Ecto neural progenitor cell (in vitro differentiated cells): Measurements from ENCODE around the gene SPANXN1.
"Not testable (repeated sequence)": the region's sequence is repeated elsewhere in the genome, so short reads cannot be mapped to it uniquely, and the experiment has no call there.

ENCODE experiments used
- DNase-seq: peaks from one replicate; pipeline ENCODE4 v3.0.0-alpha.2; 2018; ENCODE audit warnings: low spot score

SPANXN1 gene

GRCh38 chrX:145247203-145247602 lies at the start of gene SPANXN1:
Gene SPANXN1 (plus strand): TSS chrX:145247503. CDS start chrX:145247587, 84 bp downstream.
- DNase-seq = not testable (repeated sequence)

- no peak for DNase-seq
Observed at GRCh38 chrX:145199078-145199477, 48.2 kb upstream of the SPANXN1 start.

DNA sequence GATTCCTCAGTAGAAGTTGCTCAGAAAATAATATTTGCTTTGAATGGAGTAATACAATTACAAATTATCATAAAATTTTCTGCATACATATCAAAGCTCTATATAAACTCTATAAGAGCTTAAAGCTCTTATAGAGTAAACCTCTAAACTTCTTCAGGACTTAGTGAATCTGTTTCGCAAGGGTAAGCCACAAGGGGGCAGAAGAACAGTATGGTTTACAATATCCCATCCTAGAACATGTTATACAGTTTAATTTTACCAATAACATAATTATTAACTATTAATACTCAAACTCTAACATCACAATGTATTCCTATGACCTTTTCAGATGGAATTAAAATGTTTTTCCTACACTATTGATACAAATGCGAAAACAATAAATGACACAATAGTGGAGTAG lies 33.8 kb upstream of the SPANXN1 start:
- DNase-seq = no peak

DNA sequence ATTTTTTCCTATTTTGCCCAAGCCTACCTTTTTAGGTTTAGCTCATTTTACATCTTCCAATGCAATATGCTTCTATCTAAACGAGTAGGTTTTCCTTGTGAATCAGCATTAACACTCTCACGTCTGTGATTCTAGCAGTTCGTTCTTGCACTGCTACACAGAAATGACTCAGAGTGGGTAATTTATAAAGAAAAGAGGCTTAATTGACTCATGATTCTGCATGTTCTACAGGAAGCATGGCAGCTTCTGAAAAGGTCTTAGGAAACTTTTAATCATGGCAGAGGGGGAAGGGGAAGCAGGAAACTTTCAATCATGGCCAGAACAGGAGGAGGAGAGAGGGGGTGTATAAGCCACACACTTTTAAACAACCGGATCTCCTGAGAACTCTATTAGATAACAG lies 44.9 kb downstream of the SPANXN1 start:
- no peak for DNase-seq
